GM12892 (cell line): Measurements from ENCODE around the gene FCF1.
A peak's percentile ranks its signal among the peaks of the same experiment; 100 is the strongest.

Experiments used
- DNase-seq: peaks from one replicate; pipeline ENCODE4 v3.0.0; 2011; ENCODE audit not compliant: insufficient read length
- FAIRE-seq: peaks from 2 replicates; lab custom pipeline; 2011; peaks lifted over from hg19 to GRCh38; lab: Jason Lieb, UNC
- POLR2A ChIP-seq: IDR thresholded peaks from 2 replicates; pipeline ENCODE4 v1.6.1; 2011; ENCODE audit warnings: low read depth, low read length, control low read depth
- POLR2AphosphoS5 ChIP-seq: IDR thresholded peaks from 2 replicates; pipeline ENCODE4 v1.6.1; 2011; ENCODE audit warnings: low read depth, low read length, control low read depth
- TAF1 ChIP-seq: IDR thresholded peaks from 2 replicates; pipeline ENCODE4 v1.6.1; 2011; ENCODE audit warnings: low read depth, mild to moderate bottlenecking, control low read depth, low read length, borderline replicate concordance

Gene FCF1

DNA sequence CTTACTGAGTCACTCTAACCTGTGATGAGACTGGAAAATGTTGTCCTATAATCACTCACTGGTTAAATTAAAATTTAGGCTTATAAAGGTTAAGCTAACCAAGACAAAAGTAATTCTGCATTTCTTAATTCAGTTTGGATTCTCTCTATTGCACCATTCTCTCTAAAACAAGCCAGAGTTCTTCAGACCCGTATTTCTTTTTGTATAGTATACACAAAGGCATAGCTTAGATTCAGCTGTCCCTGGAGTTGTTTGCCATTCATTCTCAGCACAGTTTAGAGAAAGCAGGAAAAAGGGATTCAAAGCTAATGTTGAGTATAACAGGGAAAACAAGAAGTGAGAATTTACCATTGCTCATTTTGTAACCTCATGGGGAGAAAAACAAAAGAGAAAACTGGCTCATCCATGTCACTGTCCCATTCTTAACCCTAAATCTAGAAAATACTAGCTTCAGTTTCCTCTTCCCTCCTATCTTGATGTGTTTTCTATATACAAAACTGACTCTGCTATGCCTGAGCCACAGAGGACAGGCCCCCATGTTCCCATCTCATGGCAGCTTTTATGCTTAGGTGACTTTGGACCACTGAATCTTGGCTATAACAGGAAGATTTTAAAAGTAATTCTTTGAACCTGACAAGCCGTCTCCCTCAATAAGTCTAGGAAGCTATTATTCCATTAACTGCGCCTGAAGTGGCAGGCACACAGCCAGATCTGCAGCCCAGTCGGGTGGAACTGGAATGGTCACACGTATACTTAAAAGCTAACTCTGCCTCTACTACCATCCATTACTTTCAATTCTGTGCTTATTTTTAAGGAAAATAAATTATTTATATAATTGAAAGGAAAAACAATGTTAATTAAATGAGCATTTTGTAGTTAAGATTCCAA is 7.1 kb upstream of the FCF1 start:
- no peak for DNase-seq
- no peak for FAIRE-seq
- TF ChIP-seq TAF1: no peak
- no peak for TF ChIP-seq POLR2AphosphoS5
- TF ChIP-seq POLR2A: no peak

DNA sequence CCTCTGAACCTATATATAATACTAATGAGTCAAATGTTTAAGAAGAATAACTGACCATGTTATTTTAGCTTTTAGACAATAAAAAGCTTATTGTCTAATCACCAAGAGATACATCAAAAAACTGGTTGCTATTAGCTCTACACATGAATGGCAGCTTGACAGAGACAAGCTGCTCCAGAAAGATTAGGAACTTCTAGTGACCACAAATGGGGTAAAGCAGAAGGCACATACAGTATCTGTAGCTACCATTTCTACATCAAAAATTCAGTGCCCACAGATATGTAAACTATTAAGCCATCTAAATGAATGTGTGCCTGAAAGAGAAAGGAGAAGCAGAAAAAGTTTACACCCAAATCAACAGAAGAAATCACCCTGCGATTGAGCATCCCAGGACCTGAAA is 2.5 kb upstream of the FCF1 start:
- FAIRE-seq (no peak), DNase-seq (no peak)
- TF ChIP-seq POLR2A: no peak
- TF ChIP-seq POLR2AphosphoS5: no peak
- no peak for TF ChIP-seq TAF1

DNA sequence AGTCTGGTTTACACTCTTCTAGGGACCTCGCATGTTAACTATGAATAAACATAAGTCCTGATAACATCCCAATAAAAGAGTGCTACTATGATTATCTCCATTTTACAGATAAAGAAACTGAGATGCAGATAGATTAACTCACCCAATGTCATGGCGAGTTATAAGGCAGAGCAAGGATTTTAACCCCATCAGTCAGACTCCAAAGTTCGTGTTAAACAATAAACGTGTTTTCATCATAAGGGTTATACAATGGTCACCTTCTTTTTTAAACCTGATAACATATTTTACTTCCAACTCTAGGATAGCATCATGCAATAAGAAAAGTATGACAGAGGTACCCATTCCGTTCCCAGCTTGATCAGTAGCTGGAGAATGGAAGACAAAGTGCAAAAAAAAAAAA is 1.3 kb upstream of the FCF1 start:
- TF ChIP-seq POLR2A: no peak
- FAIRE-seq (no peak), DNase-seq (no peak)

DNA sequence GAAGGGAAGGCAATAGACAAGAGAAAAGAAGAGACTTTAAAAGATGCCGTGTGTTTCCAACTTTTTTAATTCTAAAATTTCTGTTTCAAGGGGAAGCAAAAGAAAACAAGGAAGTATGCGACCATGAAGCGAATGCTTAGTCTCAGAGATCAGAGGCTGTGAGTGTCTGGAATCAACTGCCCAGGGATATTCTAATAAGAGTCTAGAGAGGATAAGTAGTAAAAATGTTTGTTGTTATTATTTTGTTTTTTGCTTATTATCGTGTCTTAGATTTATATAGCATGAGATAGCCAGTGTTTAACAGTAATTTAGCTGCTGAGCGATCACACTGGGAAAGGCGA is 421 bp downstream of the FCF1 start:
- FAIRE-seq (peak; percentile 5), DNase-seq (no peak)
- TF ChIP-seq POLR2AphosphoS5 (no peak), TAF1 (no peak), POLR2A (no peak)

DNA sequence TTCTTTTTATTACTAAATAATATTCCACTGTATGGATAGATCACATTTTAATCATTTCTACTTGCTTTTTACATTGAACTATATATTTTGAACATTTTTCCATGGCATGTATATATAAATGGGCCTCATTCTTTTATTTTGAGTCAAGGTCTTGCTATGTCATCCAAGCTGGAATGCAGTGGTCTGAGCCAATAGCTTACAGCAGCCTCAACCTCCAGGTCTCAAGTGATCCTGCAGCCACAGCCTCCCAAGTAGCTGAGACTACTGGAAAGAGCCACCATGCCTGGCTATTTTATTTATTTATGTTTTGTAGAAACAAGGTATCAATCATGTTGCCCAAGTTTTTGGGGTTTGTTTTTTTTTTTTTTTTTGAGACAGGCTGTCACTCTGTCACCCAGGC is 7.6 kb downstream of the FCF1 start:
- DNase-seq (no peak), FAIRE-seq (no peak)
- TF ChIP-seq POLR2A: no peak
- no peak for TF ChIP-seq POLR2AphosphoS5
- no peak for TF ChIP-seq TAF1

DNA sequence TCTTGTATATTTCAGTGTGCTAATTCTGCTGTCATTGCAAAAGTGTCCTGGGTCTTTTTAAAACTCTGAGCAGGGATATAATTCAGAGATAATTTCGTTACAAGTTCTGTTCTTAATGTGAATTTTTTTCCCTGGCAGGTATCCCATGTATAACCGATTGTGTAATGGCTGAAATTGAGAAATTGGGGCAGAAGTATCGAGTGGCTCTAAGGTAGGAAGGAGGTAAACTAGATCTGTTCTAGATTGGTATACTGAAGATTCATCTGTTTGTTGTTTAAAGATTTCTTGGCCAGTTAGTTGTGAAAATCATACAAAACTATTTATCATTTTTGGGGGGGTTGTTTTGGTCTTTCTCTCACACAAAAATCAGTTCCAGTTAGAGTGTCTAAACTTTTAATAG is 10.2 kb downstream of the FCF1 start:
- FAIRE-seq: no peak
- TF ChIP-seq TAF1: no peak
- no peak for TF ChIP-seq POLR2AphosphoS5
- no peak for TF ChIP-seq POLR2A
- no peak for DNase-seq

DNA sequence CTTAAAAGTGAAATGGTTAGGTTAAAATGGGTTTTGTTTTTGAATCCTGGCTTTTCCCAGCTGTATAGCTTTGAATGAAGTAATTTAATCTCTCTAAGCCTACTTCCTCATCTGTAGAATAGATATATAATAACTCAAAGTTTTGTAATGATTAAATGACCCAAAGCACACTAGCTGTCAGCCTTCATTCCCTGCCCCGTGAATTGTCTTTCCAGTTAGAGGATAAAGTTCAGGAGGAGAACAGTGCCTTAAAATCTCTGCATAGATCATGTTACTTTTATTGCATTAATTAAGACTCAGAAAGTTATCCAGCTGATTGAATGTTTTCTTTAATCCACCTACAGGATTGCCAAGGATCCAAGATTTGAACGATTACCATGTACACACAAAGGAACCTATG is 19.4 kb downstream of the FCF1 start:
- no peak for FAIRE-seq

DNA sequence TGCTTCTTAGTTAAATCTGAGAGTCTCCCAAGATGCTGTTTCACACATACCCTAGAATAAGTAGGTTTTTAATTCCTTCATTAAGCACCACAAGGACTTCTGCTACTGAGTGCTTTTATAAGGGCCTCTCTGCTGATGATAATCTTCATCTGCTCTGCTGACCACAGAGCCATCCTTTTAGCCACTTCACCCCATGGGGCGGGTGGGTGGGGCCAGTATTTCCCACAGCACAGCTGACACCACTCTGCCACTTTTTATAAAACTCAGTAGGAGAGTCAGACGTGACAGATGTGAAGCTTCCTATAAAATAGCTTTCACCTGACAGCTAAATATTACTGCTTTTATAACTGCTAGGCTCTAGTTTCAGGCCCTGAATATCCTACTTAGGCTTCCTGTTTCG is 20.3 kb downstream of the FCF1 start:
- DNase-seq: no peak
- TF ChIP-seq POLR2A (no peak), POLR2AphosphoS5 (no peak), TAF1 (no peak)
- FAIRE-seq: no peak

More for the DNA sequence above, 19.4 kb downstream of the FCF1 start:
- DNase-seq: no peak
- TF ChIP-seq POLR2AphosphoS5 (no peak), TAF1 (no peak), POLR2A (no peak)

DNA sequence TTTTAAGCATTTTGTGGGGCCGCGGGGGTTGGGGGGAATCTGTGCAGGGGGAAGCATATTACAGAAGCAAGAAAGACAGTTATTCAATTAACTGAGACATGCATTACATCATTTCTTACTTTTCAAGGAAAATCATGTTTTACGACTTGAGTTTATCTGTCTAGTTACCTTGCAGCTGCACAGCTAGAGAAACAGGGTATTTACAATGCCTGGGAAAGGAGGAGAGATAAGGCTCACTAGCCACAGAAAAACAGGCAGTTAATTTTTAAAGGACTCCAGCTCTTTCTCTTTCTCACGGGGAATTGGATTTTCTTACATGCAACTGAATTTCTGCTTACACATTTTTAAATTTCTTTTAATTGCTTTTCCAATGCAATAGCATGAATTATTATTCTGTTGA is 22.2 kb downstream of the FCF1 start:
- DNase-seq (no peak), FAIRE-seq (no peak)
- TF ChIP-seq POLR2AphosphoS5 (no peak), POLR2A (no peak), TAF1 (no peak)

DNA sequence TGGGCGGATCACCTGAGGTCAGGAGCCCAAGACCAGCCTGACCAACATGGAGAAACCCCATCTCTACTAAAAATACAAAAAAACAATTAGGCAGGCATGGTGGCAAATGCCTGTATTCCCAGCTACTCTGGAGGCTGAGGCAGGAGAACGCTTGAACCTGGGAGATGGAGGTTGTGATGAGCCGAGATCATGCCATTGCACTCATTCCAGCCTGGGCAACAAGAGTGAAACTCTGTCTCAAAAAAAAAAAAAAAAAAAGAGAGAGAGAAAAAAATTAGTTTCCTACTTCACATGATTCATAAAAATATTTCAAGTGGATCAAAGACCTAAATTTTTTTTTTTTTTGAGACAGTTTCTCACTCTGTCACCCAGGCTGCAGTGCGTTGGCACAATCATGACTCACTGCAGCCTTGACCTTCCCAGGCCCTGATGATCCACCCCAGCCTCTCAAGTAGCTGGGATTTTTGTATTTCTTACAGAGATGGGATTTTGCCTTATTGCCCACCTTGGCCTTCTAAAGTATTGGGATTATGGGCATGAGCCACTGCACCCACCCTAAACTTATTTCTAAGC is 24.9 kb downstream of the FCF1 start:
- no peak for FAIRE-seq
- TF ChIP-seq POLR2AphosphoS5 (no peak), POLR2A (no peak), TAF1 (no peak)
- no peak for DNase-seq

DNA sequence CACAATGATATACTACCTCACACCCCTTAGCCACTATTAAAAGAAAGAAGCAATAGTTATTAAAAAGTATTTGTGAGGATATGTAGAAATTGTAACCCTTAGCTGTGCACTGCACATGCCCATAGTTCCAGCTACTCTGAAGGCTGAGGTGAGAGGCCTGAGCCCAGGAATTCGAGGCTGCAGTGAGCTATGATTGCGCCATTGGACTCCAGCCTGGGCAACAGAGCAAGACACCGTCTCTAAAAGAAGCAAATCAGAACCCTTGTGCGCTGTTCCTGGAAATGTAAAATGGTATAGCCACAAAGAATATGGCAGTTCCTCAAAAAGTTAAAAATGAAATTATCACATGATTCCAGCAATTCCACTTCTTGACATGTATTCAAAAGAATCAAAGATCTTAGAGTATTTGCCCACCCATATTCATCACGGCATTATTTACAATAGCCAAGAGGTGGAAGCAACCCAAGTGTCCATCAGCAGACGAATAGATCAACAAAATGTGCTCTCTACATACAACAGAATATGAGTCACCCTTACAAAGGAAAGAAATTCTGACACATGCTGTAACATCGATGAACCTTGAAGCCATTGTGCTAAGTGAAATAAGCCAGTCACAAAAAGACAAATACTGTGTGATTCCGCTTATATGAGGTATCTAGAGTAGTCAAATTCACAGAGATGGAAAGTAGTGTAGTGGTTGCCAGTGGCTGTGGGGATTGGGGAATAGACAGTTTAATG is 26.5 kb downstream of the FCF1 start:
- FAIRE-seq (no peak), DNase-seq (no peak)
- no peak for TF ChIP-seq POLR2AphosphoS5
- no peak for TF ChIP-seq POLR2A
- TF ChIP-seq TAF1: no peak
